HG03039 (cell line): ENCODE measurements around the gene EPHA1.

Experiments
- ATAC-seq: cut with Tn5 transposase; IDR thresholded peaks from one replicate; pipeline ENCODE4 v1.9.1; 2021; ENCODE audit warnings: mild to moderate bottlenecking, moderate library complexity; ENCODE audit not compliant: unreplicated experiment

The EPHA1 gene

DNA sequence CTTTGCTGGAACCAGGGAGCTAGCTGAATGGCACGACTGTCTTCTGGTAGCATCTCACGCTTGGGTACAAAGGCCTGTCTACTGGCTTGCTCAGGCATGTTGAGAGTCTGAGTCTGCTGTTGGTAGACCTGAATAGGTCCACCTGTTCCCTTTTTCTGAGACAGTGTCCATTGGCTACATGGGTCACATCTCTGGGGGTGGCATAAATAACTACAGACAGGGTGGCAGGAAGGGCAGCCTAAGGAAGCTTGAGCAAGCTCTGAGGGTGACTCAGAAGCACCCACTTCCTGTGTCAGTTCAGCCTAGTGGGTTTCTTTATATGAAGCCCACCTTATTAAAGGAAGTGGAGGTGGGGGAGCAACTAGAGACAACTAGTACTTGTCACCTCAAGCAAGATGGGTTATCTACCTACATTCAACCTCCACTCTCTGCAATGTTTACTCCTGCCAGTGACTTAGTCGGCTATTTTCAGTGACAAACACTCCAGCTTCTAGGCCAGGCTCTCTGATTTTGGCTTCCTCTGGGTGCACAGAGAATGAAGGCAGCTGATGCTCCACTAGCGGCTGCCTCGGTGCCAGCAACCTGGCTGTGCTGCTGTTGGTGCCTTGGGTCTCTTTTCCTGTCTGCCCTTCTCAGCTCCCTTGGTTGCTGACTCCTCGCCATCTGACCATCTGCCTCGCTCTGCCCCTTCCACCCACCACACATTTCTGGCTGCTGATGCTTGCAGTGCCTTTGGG lies 33.2 kb downstream of the EPHA1 start:
- ATAC-seq: no peak

DNA sequence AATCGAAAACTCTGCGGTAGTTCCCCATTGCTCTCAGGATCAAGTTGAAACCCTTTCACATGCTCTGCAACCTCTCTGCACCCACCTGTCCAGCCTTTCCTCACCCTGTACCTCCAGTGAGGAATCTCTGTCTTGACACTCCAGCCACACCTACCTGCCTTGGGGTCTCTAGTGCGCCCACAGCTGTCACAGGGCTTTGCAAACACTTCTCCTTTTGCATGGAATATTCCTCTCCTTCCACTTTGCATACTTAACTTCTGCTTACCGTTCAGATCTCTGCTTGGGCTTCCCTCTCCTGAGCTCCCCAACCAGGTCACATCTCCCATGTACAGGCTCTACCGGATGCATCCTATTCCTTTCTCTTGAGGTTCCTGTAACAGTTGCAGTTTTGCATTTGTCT lies 34.1 kb downstream of the EPHA1 start:
- ATAC-seq: no peak

DNA sequence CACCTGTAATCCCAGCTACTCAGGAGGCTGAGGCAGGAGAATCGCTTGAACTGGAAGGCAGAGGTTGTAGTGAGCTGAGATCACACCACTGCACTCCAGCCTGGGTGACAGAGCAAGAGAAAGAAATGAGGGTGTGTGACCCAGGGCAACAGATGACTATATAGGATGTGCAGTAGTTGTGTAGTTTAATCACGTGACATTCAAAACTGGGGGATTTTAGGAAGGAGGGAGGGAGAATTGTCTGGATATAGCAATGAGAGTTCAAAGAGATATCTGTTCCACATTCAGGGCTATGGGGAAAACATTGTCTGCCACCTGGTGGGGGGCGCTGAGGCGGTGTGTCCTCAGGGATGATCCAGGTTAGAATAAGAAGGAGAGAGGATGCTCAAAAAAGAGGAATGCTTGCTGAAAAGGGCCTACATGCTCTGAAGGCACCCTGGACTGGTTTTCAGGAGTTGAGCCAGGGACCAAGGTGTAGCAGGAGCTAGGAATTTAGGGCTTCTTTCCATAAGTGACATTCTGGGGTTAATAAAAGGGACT lies 35.3 kb downstream of the EPHA1 start:
- ATAC-seq: no peak

GRCh38 chr7:143372070-143372469 lies 36.6 kb downstream of the EPHA1 start:
- ATAC-seq: no peak

DNA sequence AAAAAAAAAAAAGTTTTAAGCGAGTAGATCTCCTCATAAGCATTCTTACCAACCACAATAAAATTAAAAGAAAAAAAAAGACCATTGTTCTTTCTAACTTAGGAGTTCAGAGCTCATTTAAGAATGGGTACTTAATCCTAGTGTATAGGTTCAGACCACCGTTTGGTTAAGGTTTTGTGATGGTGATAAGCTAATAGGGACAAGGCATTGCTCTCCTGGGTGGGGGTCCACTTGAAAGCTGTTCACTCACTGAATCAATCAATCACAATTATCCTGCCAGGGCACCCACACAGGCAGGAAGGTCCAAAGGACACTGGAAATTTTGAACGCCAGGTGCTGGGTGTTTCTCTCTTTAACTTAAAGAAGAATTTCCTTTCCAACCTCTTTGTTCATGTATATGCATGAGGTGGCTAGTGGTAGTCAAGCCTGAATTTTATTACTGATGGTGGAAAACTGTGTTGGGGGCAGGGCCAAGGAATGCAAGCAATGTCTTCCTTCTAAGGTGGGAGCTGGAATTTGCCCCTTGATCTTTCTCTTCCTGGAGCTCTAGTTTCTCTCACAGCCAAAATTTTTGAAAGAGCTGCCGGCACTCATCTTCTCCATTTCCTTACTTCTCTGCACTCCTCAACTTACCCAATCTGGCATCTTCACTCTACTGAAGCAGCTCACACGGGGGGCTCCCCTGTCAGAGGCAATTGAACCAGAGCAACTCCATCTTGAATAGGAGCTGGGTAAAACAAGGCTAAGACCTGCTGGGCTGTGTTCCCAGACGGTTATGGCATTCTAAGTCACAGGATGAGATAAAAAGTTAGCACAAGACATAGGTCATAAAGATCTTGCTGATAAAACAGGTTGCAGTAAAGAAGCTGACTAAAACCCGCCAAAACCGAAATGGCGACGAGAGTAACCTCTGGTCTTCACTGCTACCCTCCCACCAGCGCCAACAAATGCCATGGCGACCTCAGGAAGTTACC lies 38.7 kb downstream of the EPHA1 start:
- ATAC-seq: no peak

- no peak for ATAC-seq
These were observed 40.3 kb downstream of the EPHA1 start for GRCh38 chr7:143368387-143368786.

DNA sequence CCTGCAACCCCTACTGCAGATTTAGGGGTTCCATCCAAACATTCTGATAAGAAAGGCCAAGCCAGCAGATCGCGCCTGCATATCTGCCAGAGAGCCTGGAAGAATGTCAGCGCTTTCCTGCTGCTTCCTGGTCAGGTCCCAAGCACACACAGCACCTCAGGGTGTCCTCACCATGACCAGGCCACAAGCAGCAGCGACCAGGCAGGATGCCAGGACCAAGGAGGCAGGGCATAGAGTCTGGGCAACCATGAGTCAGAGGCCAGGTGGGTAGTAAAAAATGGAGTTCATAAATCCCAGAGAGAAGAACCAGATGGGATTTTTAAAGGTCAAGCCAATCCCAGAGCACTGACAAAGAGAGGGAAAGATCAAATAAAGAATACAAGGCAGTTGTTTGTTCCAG lies 40.7 kb downstream of the EPHA1 start:
- ATAC-seq: no peak

DNA sequence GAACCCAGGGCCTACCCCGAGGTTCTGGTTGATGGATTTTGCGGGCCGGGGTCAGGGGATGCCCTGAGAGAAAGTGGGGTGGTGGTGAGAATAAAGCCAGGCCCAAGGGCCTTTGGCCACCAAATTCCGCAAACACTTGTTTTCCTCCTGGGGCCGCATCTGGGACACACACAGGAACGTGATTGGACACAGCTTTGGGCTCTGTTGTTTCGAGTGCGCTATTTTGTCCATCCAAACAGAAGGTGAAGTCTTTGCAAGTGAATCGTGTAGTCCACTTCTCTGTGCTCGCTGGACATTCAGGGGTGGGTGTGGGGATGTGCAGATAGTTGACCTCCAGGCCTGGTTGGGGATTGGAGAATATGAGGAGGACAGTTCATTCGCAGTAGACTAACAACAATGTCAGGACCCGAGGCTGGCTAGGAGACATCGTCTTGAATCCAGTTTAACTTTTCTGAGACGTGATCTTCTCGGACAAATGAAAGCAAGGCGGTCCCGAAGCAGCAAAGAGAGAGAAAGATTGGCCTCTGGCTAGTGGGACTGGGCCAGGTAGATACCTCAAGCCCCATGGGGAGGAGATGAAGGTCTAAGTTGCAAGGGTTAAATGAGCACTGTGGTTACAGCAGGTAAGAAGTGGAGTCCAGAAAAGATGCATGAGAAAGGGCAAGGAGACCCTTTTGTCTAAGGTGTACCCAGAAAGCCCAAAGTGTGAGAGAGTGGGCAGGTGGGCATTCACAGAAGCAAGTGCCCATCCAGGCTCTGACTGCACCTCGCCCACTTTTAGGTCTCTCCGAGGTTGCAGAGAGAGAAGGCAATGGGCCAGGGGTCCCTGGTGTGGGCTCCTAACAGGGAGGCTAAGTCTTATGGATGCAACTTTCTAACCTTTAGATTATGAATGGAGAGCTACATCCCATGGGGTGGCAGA lies 45.4 kb downstream of the EPHA1 start:
- no peak for ATAC-seq

DNA sequence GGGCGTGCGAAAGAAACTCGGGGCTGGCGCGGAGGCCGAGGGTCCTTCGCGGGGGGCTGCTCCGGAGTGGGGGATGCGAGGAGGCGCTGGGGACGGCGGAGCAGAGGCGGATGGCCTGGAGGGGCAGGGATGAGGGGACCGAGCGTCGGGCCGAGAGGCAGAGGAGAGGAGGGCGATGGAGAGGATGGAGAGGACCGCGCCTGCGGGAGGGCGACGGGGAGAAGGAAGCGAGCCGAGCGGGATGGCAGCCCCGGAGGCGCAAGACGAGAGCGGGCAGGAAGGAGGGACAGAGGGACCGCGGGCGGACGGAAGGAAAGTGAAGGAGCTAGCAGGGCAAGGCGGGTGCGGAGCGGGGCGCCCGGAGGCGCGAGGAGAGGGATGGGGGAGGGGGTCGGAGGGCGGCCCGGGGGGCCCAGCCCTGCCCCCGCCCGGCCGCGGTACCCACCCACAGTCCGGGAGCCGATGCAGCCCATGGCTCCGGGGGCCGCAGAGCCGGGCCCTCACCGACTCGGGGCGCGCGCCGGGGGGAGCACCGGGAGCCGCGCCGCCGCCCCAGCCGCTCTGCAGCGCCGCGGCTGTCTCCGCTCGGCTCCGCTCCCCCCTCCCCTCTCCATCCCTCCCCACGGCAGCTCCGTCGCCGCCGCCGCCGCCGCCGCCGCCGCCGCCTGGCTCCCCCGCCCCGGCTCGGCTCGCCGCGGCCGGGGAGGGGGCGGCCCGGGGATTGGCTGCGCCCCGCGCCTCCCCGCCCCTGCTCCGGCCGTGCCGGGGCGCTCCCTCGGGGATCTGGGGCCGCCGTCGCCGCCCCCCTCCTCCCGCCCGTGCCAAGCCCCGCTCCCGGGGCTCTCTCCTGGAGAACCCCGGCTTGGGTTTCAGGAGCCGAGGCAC lies 46.3 kb downstream of the EPHA1 start, which contains the start of gene FAM131B:
Gene FAM131B (minus strand): TSS at position 583 of the 885 bp plus-strand sequence. CDS start 110 bp downstream, at position 473.
- no peak for ATAC-seq

DNA sequence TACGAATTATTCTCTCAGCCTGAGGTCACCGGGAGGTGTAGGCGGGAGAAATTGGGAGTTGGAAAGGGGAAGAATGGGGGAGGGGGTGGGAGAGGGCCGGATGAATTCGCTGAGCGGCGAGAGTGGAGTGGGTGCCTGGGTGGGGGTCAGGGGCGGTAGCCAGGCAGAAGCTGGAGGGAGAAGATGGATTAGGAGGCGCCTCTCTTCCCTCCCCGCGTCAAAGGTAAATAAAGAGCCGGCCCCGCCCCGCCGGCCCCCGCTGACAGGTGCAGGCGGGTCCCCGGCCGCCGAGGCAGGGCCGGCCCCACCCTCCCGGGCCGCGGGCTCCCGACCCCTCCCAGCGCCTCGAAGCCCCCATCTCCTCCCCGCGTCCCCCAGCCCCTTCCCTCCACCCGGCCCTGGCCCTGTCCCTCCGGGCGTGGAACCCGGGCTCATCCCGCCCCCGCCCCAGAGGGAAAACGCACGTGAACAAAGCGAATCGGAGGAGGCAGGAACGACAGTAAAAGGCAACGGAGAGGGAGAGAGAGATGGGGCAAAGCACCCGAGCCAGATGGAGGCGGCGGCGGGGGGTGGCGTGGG lies 47.0 kb downstream of the EPHA1 start:
- no peak for ATAC-seq

GRCh38 chr7:143360788-143361551 lies 47.7 kb downstream of the EPHA1 start:
- ATAC-seq: no peak

DNA sequence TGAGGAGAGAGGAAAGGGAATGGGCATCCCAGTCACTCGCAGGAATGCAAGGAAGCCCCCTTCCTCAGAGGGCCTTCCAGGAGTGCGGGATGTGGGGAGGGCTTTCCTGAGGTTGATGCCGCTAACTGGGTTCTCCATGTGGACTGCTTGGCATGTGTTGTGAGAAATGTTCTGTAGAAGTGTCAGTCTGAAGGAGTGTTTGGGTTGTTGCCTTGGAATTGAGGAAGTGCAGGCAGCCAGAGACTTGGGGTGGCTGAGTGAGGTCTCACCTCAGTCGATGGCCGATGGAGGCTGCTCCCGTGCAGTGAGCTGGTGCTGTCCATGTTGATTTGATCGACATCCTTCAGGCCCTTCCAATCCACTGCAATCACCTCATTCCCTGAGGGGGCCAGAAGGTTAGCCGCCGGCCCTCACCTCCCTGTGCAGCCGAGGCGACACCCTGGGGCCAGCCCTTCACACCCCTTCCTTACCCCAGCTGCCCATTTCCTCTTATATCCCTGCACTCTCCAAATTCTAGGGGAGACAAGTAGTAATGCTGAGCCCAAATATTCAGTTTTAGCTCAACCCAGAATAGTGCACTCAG lies 48.8 kb downstream of the EPHA1 start:
- ATAC-seq: no peak

GRCh38 chr7:143358626-143359025 lies 50.0 kb downstream of the EPHA1 start:
- ATAC-seq: no peak

DNA sequence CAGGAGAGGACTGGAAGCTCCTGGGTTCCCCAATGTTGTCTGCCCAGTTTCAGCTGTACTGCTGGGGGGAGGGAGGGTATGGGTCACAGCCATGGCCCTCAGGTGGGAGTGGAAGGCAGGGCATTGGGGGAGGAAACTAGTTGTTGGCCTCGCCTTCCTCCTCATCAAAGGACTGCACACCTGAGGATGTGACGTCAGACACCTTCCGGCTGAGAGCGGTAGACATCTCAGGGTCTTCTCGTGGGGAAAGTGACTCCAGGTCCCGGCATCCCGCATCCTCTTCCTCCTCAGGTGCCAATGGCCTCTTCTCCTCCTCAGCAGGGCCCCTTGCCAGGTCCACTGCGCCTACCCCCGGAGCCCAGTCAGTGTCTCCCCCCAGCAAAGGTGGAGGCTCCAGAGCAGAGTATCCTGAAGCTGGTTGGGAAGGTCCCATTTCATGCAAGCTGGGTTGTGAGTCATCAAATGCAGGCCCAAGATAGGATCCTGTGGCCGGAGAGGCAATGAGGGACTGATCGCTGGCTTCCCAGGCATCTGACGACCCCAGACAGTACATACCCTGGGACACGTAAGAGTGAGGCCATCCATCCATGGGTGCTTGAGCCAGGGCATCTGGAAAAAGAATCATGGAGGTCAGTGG lies 52.1 kb downstream of the EPHA1 start:
- ATAC-seq: no peak

GRCh38 chr7:143355450-143356385 lies 52.9 kb downstream of the EPHA1 start:
- no peak for ATAC-seq

DNA sequence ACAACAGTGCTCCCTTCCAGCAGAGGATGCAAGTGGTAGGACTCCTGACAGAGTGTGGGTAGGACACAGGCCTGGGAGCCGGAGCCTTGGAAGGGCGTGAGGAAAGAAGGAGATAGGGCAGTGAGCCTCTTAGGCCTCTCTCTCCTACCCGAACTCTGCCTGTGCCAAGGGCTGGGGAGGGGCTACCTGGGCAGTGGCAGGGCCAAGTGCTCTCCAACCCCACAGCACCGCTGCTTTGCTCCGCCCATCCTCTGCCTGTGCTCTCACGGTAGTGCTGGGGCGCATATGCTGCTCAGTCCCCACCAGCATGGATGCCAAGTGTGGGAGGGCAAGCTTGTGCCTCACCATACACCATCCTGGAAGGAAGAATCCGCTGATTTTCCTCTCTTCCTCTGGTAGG lies 53.7 kb downstream of the EPHA1 start:
- ATAC-seq: no peak

DNA sequence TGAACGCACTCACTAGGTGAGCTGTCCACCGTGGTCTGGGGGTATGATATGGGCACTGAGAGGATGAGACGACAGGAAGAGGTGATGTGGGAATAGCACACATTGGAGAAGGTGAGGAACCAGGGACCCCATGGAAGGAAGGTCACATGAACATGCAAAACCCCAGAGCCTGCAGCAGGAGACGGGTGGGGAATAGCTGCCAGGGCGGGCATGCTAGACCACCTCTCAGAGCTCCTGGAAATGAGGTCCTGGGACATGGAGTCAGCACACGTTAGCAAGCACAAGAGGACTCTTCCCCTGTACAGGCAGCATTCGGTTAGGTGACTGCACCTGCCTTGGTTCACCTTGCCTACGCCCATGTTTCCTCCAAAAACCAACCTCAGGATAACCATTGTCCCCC lies 54.3 kb downstream of the EPHA1 start:
- no peak for ATAC-seq
